ENCODE measurements around the gene ARHGAP31.

The ARHGAP31 gene

DNA sequence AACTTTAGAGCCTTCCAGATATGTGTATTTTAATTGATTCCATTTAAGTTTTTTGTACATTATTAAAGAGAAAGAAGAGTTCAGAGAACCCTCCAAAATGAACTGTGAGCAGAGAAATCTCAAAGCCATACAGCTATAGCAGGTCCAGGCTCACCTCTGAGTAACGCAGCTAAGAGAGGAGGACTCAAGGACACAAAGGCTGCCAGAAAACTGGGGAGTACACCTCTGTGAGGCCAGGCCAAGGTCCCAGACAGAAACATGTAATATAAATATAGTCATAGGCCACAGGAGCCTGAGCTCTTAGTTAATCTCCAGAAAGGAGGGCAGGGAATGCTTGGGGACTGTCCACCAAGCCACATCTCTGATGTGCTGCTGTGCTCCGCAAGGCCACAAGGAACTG is 102.7 kb downstream of the ARHGAP31 start:
- DNase-seq: no peak

GRCh38 chr3:119400466-119400865 is 106.3 kb downstream of the ARHGAP31 start:
- no peak for DNase-seq

- no peak for DNase-seq
Observed at GRCh38 chr3:119401069-119401468, 106.9 kb downstream of the ARHGAP31 start.

- DNase-seq: no peak
Observed at GRCh38 chr3:119401503-119402440, 107.6 kb downstream of the ARHGAP31 start.

- DNase-seq: no peak
Observed at GRCh38 chr3:119402791-119403190, 108.6 kb downstream of the ARHGAP31 start.

GRCh38 chr3:119403201-119403600 is 109.0 kb downstream of the ARHGAP31 start:
- no peak for DNase-seq

DNA sequence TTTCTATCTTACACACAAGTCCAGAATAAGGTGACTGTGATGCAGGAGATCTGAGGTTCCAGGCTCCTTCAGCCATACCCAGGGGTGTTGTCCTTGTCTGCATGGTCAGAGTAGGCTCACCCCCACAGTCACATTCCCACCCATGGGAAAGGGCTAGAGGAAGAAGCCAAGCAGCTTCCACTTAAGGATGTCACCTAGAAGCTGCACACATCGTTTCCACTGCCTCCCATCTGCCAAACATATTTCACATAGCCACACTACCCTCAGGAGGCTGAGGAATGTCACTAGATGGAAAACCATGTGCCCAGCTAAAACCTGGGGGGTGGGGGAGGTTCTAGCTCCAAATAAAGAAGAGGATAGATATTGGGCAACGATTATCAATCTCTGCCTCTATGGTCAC is 111.1 kb downstream of the ARHGAP31 start:
- DNase-seq: no peak

- DNase-seq: no peak
Observed at GRCh38 chr3:119408243-119408950, 114.2 kb downstream of the ARHGAP31 start.

DNA sequence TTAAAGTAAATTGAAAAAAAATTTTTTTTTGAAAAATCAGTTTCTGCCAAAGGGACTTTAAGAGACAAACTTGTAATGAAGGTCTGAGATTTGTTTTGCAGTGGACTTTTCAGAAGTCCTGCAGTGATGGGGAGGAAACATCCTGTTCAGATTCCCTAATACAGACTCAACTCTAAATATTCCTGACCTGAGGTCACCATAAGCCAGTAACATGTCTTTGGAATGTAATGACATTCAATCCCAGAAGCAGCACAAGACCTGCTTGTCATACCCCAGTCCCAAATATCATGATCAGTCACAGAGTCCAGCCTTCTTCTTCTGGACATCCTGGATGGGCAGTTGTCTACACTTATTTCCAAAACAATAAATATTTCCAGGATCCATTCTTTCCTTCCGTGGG is 115.7 kb downstream of the ARHGAP31 start:
- no peak for DNase-seq

DNA sequence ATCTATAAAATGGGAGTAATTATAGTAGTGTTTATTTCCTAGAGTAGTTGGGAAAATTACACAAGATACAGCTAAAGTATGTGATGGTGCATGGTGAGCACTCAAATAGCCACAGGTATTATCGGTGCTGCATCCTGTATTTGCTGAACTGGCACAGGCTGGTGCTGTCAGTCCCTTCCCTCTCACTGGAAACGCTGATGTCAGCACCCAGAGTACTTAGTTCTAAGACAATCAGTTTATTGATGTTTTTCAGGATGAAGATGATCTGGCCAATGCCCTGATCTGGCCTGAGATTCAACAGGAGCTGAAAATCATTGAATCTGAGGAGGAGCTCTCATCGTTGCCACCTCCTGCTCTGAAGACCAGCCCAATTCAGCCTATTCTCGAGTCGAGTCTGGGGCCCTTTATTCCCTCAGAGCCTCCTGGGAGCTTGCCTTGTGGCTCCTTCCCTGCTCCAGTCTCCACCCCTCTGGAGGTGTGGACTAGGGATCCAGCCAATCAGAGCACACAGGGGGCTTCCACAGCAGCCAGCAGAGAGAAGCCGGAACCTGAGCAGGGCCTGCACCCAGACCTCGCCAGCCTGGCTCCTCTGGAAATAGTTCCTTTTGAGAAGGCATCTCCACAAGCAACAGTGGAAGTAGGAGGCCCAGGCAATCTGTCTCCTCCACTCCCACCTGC is 119.6 kb downstream of the ARHGAP31 start:
- no peak for DNase-seq

DNA sequence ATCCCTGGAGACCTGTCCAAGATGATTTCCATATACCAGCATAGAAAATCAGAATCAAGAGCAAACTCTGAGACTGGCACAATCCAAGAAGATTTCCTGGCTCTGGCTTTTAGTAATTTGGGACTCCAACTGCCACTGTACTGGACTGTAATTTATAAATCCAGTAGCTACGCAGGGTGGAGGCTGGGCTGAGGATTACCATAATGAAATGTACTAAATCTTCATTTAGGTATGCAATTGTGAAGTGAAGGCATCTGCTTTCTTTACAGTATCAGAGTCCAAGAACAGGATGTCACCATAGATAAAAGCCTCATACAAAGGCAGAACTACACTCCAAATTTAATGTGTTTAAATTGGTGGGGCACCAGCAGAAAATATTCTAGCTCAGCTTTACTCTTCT is 122.7 kb downstream of the ARHGAP31 start:
- DNase-seq: no peak

GRCh38 chr3:119417771-119418512 is 123.8 kb downstream of the ARHGAP31 start:
- DNase-seq: no peak

DNA sequence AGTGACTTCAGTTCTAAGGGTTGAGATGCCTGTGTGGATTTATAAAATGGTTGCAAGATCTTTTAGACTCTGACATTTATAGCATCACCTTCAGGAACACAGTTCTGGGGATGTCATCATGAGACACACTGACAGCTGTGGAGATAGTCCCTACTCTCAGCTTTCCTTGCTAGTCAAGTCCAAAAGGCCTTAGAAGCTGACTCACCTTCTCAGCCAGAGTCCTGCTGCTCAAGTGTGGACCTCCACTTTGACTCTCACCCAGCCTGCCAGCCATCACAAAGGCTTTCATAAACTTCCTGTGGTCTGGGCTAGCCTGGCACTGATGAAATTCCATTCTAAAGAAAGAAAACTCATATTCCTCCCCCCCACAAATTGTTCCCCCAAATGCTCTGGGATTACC is 124.5 kb downstream of the ARHGAP31 start:
- DNase-seq: no peak

DNA sequence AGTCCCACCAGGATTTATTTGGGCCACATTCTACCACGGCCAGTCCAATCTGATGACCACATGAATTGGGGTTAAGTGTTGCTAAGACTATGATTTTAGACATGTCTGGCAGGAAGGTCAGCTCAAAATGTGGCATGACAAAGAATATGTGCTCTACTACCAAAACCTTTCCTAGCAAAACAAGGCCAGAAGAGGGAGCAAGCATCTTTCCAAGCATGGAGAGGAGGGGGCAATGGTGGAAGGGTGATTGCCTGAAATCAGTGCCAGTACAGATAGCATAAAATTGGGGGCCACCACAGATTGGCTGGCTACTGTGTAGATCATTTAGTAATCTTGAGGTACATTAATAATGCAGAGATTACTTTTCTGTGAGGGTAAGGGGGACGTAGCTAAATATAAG is 126.0 kb downstream of the ARHGAP31 start:
- no peak for DNase-seq

GRCh38 chr3:119427669-119428068 is 133.5 kb downstream of the ARHGAP31 start:
- no peak for DNase-seq

- DNase-seq: no peak
Observed at GRCh38 chr3:119428538-119428937, 134.4 kb downstream of the ARHGAP31 start.

DNA sequence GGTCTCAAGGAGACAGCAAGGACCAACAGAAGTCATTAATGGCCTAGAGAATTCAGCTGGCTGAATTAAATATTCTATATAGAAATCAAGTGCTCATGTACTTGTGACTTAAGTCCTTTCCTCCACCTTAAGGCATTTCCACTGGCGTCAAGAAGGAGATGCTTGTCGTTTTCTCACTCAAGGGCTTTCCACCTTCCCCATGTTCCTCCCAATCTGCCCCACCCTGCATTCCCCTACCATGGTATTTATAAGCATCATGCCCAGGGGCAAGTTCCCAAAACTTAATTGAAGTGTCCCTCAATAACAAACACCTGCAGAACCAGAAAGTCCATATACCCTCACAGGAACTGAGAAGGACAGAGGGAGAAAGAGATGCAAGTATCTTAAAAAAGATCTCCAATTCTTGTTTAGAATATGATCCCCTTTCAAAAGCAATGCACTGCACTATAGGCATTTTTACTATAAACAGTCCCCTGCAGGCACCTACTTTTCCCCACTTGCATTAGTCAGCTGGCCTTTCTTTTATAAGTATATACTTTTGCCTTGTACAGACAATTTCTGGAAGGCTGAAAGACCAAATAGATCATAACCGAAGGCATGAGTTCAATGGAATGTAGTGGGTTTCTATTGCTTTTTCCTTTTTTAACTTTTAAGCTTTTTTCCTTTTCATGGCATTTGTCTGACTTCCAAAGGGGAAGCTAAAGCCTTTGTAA is 139.6 kb downstream of the ARHGAP31 start:
- DNase-seq: no peak

DNA sequence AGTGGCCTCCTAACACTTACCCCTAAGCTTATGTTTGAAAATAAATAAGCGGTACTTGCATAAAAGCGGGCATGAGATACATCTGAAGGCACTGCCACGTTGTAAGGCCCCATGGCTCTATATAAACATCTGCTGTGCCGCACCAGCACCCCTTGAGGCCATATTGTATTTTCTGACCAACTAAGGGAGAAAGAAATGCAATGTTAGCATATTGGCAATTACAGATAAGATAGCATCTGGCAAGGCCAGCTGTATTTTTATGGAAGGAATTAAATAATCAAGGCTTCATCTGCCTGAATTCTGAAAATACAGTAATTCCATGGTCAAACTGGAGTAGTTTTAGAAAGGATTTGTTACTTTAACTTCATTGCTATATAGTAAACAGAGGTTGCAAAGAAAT is 140.5 kb downstream of the ARHGAP31 start:
- no peak for DNase-seq

DNA sequence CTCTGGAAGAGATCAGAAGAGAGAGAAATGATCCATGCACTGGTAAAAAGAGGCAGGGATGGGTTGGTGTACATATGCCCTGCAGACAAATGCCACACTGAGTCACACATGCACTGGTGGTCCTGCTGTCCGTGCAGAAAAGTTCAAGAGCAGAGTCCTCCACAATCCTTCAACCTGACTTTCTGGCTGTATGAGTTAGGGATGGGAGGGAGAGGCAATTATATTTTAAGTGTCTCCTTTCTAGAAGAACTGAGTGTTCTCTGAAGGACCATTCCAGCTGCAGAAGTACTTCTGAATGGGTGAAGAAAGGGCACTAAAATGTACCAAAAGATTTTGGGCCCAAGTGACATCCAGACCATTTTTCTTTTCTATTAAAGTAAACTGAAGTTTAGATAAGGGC is 142.8 kb downstream of the ARHGAP31 start:
- DNase-seq: no peak

DNA sequence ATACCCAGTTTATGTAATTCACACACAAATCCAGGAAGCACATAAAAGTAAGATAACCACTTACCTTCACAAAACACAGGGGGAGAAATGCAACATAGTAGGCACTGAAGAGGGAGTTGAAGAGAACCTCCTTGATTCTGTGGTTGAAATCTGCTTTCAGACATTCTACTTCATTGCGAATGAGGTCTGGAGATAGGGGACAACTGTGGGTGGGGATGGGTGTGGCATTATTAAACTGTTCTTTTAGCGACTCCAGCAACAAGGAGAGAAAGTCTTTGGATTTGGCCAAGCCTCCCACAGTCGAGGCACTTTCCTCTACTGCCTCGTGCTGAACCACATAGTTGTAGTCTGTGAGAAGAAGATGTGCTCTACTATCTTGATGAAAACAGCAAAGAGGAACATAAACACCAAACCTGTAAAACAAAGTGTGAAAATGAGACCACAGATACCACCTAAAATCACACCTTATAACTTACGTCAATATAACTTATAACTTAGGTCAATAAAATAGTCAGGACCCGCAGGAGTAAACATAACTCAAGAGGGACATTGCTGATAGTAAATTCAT is 143.6 kb downstream of the ARHGAP31 start:
- DNase-seq: no peak

DNA sequence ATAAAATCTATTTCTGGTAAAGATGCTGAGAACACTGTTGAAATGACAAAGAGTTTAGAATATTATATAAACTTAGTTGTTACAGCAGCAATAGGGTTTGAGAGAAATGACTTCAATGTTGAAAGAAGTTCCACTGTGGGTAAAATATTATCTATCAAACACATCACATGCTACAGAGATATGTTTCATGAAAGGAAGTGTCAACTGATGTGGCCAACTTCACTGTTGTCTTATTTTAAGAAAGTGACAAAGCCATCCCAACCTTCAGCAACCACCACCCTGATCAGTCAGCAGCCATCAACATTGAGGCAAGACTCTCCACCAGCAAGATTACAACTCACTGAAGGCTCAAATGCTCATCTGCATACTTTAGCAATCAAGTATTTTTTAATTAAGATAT is 149.0 kb downstream of the ARHGAP31 start:
- DNase-seq: no peak

DNA sequence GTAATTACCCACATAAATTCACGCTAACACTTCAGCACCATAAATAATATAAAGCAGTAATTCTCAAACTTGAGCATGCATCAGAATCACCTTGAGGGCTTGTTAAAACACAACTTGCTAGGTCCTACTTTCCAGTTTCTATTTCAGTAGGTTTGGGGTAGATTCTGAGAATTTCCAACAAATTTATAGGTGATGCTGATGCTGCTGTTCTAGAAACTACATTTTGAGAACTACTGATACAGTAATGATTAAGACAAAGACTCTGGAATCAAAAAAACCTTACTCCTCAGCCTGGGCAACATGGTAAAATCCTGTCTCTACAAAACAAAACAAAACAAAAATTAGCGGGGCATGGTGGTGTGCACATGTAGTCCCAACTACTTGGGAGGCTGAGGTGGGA is 150.4 kb downstream of the ARHGAP31 start:
- no peak for DNase-seq

All from NK-92 treated with Interleukin-12 subunit alpha and Interleukin-12 subunit beta, amount 100 ng/mL, for 24 hours (cell line).